Brain microvascular endothelial cell (primary cell): ENCODE data around the gene DRAXIN.
A peak's percentile ranks its signal among the peaks of the same experiment; 100 is the strongest.

ENCODE experiments used
- DNase-seq: peaks from one replicate; pipeline ENCODE4 v3.0.0-alpha.2; 2020
- H3K27ac ChIP-seq: fragments of 250-450 bp; sonication (Bioruptor Pico); 2 replicates; pipeline ENCODE4 v1.5.1; 2020; ENCODE audit warnings: mild to moderate bottlenecking, moderate library complexity
- H3K27me3 ChIP-seq: fragments of 250-450 bp; sonication (Bioruptor Pico); replicated peaks from 2 replicates; pipeline ENCODE4 v1.5.1; 2020; ENCODE audit warnings: mild to moderate bottlenecking
- H3K36me3 ChIP-seq: fragments of 250-450 bp; sonication (Bioruptor Pico); replicated peaks from 2 replicates; pipeline ENCODE4 v1.5.1; 2020; ENCODE audit warnings: mild to moderate bottlenecking
- H3K4me3 ChIP-seq: 2 replicates; pipeline ENCODE4 v1.5.1; 2011; ENCODE audit warnings: low read depth, mild to moderate bottlenecking, control low read depth, low read length, moderate library complexity
- in situ Hi-C: cut with HindIII; loops from 2 replicates; pipeline ENCODE4 v1.10.0; 2017; ENCODE audit warnings: low sequenced_read_pairs, low pct_ligation_motif_present
- TF ChIP-seq, protein P1 (sequence below): IDR thresholded peaks from 2 replicates; pipeline ENCODE4 v1.5.1; 2011; ENCODE audit warnings: low read depth, mild to moderate bottlenecking, moderate library complexity, low read length, control low read depth, inconsistent platforms; ENCODE audit errors: missing control alignments

The DRAXIN gene

DNA sequence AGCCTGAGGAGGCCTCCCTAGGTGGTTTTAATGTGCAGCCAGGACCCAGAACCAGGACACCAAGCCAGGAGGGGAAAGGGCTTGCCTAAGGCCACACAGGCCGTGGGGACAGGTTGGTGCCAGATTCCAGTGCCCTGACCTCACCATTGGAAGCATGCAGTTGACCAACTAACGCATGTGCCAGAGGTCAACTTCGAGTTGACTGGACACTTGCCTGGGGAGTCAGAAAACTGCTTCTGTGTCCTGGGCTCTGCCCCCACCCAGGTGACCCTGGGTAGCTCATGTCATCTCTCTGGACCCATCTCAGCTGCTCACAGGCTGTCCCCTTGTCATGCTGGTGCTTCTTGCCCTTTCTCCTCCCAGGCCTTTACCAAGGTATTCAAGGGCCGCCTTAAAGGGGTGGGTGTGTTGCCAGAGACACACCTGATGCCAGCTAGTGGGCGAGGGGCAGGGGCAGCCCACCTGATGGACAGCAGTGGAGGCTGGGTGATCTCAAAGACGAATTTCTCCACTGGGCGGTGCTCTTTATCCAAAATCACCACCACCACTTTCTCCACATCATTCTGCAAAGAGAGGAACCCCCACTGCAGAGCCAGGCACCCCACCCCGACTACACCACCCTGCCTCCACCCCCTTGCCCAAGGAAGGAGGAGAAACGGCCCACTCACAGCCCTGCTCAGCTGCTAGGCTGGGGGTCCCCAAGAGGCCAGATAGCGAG is 15.0 kb upstream of the DRAXIN start:
- Histone ChIP-seq H3K27me3 (no peaks in the 10 kb centered on the region), H3K27ac (no peak overlapping the region), H3K4me3 (no peak overlapping the region), H3K36me3 (peaks cover 3% of the 10 kb centered on the region)
- in situ Hi-C loops = no loop called here
- TF ChIP-seq, protein P1, sequence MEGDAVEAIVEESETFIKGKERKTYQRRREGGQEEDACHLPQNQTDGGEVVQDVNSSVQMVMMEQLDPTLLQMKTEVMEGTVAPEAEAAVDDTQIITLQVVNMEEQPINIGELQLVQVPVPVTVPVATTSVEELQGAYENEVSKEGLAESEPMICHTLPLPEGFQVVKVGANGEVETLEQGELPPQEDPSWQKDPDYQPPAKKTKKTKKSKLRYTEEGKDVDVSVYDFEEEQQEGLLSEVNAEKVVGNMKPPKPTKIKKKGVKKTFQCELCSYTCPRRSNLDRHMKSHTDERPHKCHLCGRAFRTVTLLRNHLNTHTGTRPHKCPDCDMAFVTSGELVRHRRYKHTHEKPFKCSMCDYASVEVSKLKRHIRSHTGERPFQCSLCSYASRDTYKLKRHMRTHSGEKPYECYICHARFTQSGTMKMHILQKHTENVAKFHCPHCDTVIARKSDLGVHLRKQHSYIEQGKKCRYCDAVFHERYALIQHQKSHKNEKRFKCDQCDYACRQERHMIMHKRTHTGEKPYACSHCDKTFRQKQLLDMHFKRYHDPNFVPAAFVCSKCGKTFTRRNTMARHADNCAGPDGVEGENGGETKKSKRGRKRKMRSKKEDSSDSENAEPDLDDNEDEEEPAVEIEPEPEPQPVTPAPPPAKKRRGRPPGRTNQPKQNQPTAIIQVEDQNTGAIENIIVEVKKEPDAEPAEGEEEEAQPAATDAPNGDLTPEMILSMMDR = no peak
- no peak for DNase-seq

DNA sequence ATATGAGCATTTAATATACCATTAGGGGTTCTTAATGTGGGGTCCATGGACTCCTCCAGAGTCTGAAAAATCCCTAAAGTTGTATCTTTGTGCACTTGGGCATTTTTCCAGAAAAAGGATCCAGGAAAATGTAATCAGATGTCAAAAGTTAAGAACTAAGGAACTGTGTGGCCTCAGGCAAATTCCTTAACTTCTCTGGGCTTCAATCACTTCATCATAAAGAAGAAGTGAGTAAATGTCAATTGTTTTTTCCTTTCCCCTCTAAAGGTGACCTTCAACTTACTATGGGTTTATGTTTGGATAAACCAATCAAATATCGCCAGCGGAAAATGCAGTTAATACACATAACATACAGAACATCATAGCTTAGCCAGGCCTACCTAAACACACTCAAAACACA is 13.1 kb upstream of the DRAXIN start:
- Histone ChIP-seq H3K4me3 (no peak overlapping the region), H3K27ac (no peak overlapping the region), H3K27me3 (no peaks in the 10 kb centered on the region), H3K36me3 (peaks cover 3% of the 10 kb centered on the region)
- TF ChIP-seq, protein P1 = no peak
- in situ Hi-C loops = no loop called here
- no peak for DNase-seq

DNA sequence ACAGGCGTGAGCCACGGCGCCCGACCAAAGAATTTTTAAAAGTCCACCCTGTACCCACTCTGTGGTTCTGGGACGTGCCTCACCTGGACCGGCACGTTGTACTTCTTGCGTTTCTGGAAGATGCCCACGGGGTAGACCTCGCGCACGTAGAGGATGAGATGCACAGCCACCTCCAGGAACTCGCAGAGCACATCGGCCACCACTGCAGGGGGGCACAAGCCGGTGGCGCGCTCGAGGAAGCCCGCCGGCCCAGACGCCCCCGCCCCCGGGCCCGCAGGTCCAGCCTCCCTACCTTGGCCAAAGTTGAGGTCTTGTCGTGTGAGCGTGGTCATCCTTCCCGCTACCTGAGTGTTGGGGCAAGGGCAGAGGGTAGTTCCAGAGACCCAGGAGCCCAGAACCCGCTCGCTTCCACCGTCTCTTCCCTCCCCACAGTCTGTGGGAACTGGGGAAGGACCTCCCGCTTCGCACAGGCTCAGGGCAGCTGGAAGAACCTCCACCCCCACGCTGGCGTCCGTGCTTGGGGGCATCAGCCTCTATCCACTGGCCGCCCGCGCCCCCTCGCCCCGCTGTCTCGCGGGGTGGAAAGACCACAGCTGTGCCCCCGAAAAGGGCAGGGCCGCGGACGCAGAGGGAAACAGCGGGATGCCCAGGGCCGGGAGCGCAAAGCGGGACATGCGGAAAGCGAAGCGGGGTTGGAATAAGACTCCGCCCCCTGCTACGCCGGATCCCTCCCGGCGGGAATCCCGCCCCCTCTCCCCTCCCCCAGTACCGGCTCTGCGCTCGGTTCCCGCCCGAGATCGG is 11.0 kb upstream of the DRAXIN start:
- DNase-seq = no peak

DNA sequence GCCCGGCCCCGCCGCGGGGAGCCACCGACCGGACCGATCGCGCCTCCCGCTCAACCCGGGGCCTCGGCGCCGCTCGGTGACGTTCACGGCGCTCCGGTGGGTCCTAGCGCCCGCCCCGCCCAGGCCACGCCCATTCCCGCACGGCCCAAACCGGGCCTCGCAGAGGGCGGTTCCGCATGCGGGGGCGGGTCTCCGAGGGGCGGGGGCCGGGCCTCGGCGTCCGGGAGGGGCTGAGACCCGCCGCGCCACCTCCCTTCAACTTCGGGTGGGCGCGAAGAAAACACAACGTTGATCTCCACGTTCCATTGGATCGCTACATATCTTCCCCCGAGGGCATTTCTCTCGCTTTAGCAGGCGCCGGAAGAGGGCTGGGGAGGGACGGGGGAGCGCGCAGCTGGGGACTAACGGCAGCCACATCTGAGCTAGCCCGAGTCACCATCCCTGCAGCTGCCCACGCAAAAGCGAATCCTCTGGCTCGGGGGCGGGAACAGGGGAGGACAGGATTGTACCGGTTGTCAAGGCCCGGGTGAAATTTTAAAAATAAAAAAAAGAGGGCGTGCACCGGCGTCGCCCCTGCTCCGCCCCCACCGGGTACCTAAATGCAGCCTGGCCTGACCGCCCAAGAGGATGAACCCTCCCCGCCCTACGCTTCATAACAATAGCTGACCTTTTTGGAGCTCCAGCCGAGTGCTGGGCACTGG is 10.3 kb upstream of the DRAXIN start, which contains the start of gene MAD2L2:
Gene MAD2L2 (minus strand): TSS at position 78 of the 701 bp plus-strand sequence. CDS start 547 bp downstream, outside the sequence.
- Histone ChIP-seq H3K27me3 (no peaks in the 10 kb centered on the region), H3K27ac (peak within 1 kb of the TSS; percentile 49), H3K4me3 (peak within 1 kb of the TSS; percentile 85), H3K36me3 (no peaks in the 10 kb centered on the region)
- peak; percentile 61 for DNase-seq
- TF ChIP-seq, protein P1 = no peak
- in situ Hi-C loops = no loop called here

More for the DNA sequence above, 11.0 kb upstream of the DRAXIN start:
- in situ Hi-C loops = no loop called here
- TF ChIP-seq, protein P1 = no peak
- no peaks in the 10 kb centered on the region for H3K36me3 ChIP-seq
- H3K27ac ChIP-seq = peak overlapping the region; percentile 49
- no peaks in the 10 kb centered on the region for H3K27me3 ChIP-seq
- peak overlapping the region; percentile 85 for H3K4me3 ChIP-seq

DNA sequence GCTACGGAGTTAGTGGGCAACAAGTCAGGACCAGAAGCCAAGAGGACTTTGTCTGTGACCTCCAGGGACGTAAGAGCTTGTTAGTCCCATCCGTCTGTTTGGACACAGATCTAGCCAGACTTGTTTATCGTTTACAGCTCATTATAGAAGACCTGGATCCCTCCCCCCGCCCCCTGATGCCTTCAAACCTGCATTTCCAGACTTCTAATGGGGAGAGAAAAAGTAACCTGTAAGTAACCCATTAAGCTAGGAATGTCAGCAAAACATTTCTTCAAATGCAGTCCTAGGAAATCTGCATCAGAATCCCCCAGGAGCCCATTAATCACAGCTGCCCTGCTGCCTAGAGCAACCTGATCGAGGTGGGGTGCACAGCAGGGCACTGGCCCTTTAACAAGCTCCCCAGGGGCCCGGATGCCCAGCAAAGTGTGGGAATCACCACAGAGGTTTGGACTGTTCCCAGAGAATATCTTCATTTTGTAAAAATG is 9.2 kb upstream of the DRAXIN start:
- Histone ChIP-seq H3K4me3 (no peak overlapping the region), H3K27ac (no peak overlapping the region), H3K36me3 (no peaks in the 10 kb centered on the region), H3K27me3 (no peaks in the 10 kb centered on the region)
- no peak for DNase-seq
- in situ Hi-C loops = no loop called here
- TF ChIP-seq, protein P1 = no peak
